Activated CD8-positive, alpha-beta T cell treated with anti-CD3 and anti-CD28 coated beads, Interleukin-2, amount 10 ng/mL, durations not matched to agents 7 days and 5 days (primary cell): ENCODE results near the gene GNG4. TPM values are rescaled to one million over a fixed set of nuclear protein-coding genes. Genes with fewer than 3 reads are reported as not detected.

ENCODE experiments used
- ATAC-seq: fragments of 150-1000 bp; cut with Tn5 transposase; one replicate; pipeline ENCODE4 v1.10.0; 2021; ENCODE audit warnings: moderate library complexity
- CTCF ChIA-PET: fragments of 350-600 bp; sonication (Branson Sonifier 250); formaldehyde crosslinking; loops from one replicate; lab custom pipeline; 2021; ENCODE audit warnings: antibody characterized with exemption; lab: Charles Lee
- POLR2A ChIA-PET: fragments of 350-600 bp; sonication (Branson Sonifier 250); formaldehyde crosslinking; loops from one replicate; lab custom pipeline; 2021; ENCODE audit warnings: antibody characterized with exemption; lab: Charles Lee
- DNase-seq: peaks from one replicate; pipeline ENCODE4 v3.0.0-alpha.2; 2020
- H3K27ac Mint-ChIP-seq: one replicate; pipeline ENCODE4 v1.8.0; 2021; ENCODE audit warnings: mild to moderate bottlenecking, mixed read lengths
- H3K27me3 Mint-ChIP-seq: one replicate; pipeline ENCODE4 v1.8.0; 2021; ENCODE audit warnings: low read depth, mixed read lengths
- H3K36me3 Mint-ChIP-seq: one replicate; pipeline ENCODE4 v1.8.0; 2021; ENCODE audit warnings: low read depth, mixed read lengths
- H3K4me1 Mint-ChIP-seq: one replicate; pipeline ENCODE4 v1.8.0; 2021; ENCODE audit warnings: low read depth, mixed read lengths
- H3K4me3 Mint-ChIP-seq: one replicate; pipeline ENCODE4 v1.8.0; 2021; ENCODE audit warnings: mild to moderate bottlenecking, mixed read lengths
- H3K9me3 Mint-ChIP-seq: one replicate; pipeline ENCODE4 v1.8.0; 2022; ENCODE audit warnings: mixed read lengths; ENCODE audit not compliant: insufficient read depth
- total RNA-seq, 2 experiments: library from RNA; stranded (reverse); gene quantifications; one replicate each; pipeline ENCODE4 v1.2.3, GENCODE V29; 2021

GNG4 gene
- total RNA-seq, 2 experiments from 2014 or later = 0.23 TPM; not detected in 1

GRCh38 chr1:235617808-235618207, 31.8 kb downstream of the GNG4 start:
- Mint-ChIP-seq H3K4me1 (no peaks in the 10 kb centered on the region), H3K27ac (no peak overlapping the region), H3K9me3 (no peaks in the 10 kb centered on the region), H3K36me3 (no peaks in the 10 kb centered on the region), H3K4me3 (no peak overlapping the region), H3K27me3 (peaks cover 6% of the 10 kb centered on the region)
- ChIA-PET POLR2A (no interaction called here), CTCF (no interaction called here)
- ATAC-seq (no peak), DNase-seq (no peak)

GRCh38 chr1:235617140-235617539, 32.4 kb downstream of the GNG4 start:
- ATAC-seq (no peak), DNase-seq (no peak)
- Mint-ChIP-seq H3K9me3 (no peaks in the 10 kb centered on the region), H3K4me3 (no peak overlapping the region), H3K27ac (no peak overlapping the region), H3K27me3 (peaks cover 5% of the 10 kb centered on the region), H3K4me1 (no peaks in the 10 kb centered on the region), H3K36me3 (no peaks in the 10 kb centered on the region)
- POLR2A ChIA-PET = no interaction called here
- CTCF ChIA-PET = no interaction called here

GRCh38 chr1:235614442-235614954, 35.1 kb downstream of the GNG4 start:
- Mint-ChIP-seq H3K36me3 (no peaks in the 10 kb centered on the region), H3K4me3 (no peak overlapping the region), H3K27ac (no peak overlapping the region), H3K9me3 (no peaks in the 10 kb centered on the region), H3K4me1 (no peaks in the 10 kb centered on the region), H3K27me3 (peaks cover 4% of the 10 kb centered on the region)
- POLR2A ChIA-PET = no interaction called here
- CTCF ChIA-PET = interaction anchor here (1.5 to 2.7 kb wide), 3 partner anchors 11 to 16 kb away, joined by 3 to 14 read pairs (median 5); no protein-coding TSS in a partner anchor
- ATAC-seq (no peak), DNase-seq (no peak)

DNA sequence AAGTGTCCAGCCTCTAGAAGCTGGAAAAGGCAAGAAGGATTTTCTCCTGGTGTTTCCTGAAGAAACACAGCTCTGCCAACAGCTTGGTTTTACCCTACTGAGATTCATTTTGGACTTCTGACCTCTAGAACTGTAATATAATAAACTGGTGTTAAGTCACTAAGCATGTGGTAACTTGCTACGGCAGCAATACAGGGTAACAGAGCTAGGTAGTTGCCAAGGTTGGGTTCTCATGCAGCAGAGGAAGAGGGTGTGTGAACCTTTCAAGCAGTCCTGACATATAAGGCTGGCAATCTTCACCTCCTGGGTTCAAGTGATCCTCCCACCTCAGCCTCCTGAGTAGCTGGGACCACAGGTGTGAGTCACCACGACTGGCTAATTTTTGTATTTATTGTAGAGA, 36.0 kb downstream of the GNG4 start:
- no peaks in the 10 kb centered on the region for H3K9me3 Mint-ChIP-seq
- ChIA-PET POLR2A (interaction anchor here (0.5 kb wide), 1 partner anchor 255 kb away, joined by 4 read pairs; no protein-coding TSS in a partner anchor), CTCF (interaction anchor here (1.9 to 2.7 kb wide), 2 partner anchors 13 to 15 kb away, joined by 5 to 14 read pairs; no protein-coding TSS in a partner anchor)
- H3K4me1 Mint-ChIP-seq = no peaks in the 10 kb centered on the region
- no peak overlapping the region for H3K27ac Mint-ChIP-seq
- no peak overlapping the region for H3K4me3 Mint-ChIP-seq
- no peak for ATAC-seq
- no peaks in the 10 kb centered on the region for H3K36me3 Mint-ChIP-seq
- H3K27me3 Mint-ChIP-seq = peaks cover 4% of the 10 kb centered on the region
- no peak for DNase-seq

DNA sequence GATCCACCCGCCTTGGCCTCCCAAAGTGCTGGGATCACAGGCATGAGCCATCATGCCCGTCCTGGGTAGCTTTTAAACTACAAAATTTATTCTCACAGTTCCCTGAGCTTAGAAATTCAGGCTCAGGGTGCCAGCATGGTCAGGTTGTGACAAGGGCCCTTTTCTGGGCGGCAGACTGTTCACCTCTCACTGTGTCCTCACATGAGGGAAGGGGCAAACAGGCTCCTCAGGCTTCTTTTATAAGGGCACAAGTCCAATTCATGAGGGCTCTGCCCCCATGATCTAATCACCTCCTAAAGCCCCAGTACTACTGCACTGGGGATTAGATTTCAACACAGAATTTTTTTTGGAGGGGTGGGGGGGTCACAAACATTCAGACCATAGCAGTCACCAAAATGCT, 36.8 kb downstream of the GNG4 start:
- ATAC-seq (no peak), DNase-seq (no peak)
- H3K4me3 Mint-ChIP-seq = no peak overlapping the region
- no peak overlapping the region for H3K27ac Mint-ChIP-seq
- H3K36me3 Mint-ChIP-seq = no peaks in the 10 kb centered on the region
- H3K4me1 Mint-ChIP-seq = no peaks in the 10 kb centered on the region
- H3K27me3 Mint-ChIP-seq = peaks cover 3% of the 10 kb centered on the region
- ChIA-PET CTCF (interaction anchor here (1.0 to 2.7 kb wide), 2 partner anchors 12 kb away, joined by 4 to 14 read pairs; no protein-coding TSS in a partner anchor), POLR2A (no interaction called here)
- no peaks in the 10 kb centered on the region for H3K9me3 Mint-ChIP-seq

DNA sequence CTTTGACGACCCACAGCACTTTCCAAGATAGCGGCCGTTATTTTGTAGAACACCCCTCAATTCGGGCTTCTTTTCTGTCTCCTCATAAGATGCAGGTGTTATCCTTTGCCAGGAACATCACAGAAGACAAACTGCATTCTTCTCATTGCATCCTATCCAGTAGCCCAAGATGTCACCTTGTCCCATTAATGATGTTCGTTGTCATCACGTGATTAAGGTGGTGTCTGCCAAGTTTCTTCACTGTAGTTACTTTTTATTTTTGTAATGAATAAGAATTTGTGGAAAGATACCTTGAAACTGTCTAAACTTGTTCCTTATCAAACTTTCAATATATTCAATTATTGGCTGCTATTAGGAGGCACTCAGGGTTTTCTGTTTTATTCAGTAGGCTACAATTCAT, 39.4 kb downstream of the GNG4 start:
- Mint-ChIP-seq H3K9me3 (no peaks in the 10 kb centered on the region), H3K4me1 (no peaks in the 10 kb centered on the region), H3K27me3 (peaks cover 3% of the 10 kb centered on the region), H3K36me3 (no peaks in the 10 kb centered on the region), H3K27ac (no peak overlapping the region), H3K4me3 (no peak overlapping the region)
- POLR2A ChIA-PET = no interaction called here
- CTCF ChIA-PET = interaction anchor here (1.7 kb wide), 1 partner anchor 9 kb away, joined by 5 read pairs; no protein-coding TSS in a partner anchor
- ATAC-seq (no peak), DNase-seq (no peak)

DNA sequence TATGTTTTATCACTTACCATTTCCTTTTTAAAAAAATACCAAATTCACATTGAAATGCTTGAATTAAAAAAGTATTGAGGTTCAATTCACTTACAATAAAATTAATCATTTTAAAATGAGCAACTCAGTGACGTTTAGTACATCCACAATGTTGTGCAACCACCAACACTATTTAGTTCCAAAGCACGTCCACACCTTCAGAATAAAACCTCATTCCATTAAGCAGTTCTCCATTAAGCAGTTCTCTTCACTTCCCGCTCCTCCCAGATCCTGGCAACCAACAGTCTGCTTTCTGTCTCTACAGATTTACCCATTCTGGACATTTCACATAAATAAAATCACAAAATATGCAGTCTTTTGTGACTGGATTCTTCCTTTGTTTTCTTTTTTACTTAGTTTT, 41.3 kb downstream of the GNG4 start:
- no peak for DNase-seq
- CTCF ChIA-PET = no interaction called here
- Mint-ChIP-seq H3K4me3 (no peak overlapping the region), H3K36me3 (no peaks in the 10 kb centered on the region), H3K9me3 (no peaks in the 10 kb centered on the region), H3K27ac (no peak overlapping the region), H3K27me3 (no peaks in the 10 kb centered on the region), H3K4me1 (no peaks in the 10 kb centered on the region)
- POLR2A ChIA-PET = no interaction called here
- no peak for ATAC-seq

DNA sequence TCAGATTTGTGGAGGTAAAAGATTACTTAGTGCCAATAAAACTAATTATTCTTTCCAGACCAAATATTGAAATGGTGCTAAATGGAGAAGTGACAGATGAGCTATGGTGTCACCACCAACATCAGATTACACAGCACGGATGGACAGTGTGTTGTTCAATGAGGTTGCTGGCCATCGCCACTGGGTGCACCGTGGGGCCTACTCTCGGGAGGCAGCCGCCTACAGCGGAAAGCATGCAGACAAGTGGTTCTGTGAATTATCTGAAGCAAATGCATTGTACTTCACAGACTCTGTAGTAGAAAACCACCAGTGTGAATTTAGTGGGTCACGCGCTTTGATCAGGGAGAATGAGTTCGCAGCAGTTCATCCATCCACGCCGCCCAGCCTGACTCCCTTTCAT, 42.3 kb downstream of the GNG4 start:
- Mint-ChIP-seq H3K36me3 (no peaks in the 10 kb centered on the region), H3K27me3 (no peaks in the 10 kb centered on the region), H3K4me3 (no peak overlapping the region), H3K4me1 (no peaks in the 10 kb centered on the region), H3K27ac (no peak overlapping the region), H3K9me3 (no peaks in the 10 kb centered on the region)
- CTCF ChIA-PET = interaction anchor here (1.3 kb wide), 1 partner anchor 9 kb away, joined by 7 read pairs; no protein-coding TSS in a partner anchor
- DNase-seq (no peak), ATAC-seq (no peak)
- POLR2A ChIA-PET = interaction anchor here (0.6 kb wide), 1 partner anchor 204 kb away, joined by 3 read pairs; no protein-coding TSS in a partner anchor

DNA sequence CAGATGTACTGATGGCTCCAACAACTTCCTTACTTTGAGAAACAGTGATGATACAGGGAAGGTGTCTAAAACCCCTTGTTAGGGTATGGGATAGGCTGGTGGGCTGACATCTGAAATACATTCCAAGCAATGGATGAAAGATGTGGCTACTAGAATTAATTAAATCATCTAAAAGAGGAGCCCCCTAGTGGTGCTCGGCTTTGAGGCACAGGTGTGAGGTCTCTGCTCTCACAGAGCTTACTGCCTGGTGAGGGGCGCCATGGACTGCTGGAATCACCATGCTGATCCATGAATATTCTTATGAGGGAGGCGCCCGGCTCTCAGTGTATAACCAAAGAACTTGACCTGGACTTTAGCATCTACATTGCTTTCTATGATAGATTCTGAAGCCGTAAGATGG, 48.5 kb downstream of the GNG4 start:
- Mint-ChIP-seq H3K36me3 (no peaks in the 10 kb centered on the region), H3K27me3 (no peaks in the 10 kb centered on the region), H3K27ac (no peak overlapping the region), H3K4me3 (no peak overlapping the region), H3K4me1 (no peaks in the 10 kb centered on the region), H3K9me3 (no peaks in the 10 kb centered on the region)
- DNase-seq (peak; percentile 40), ATAC-seq (no peak)
- CTCF ChIA-PET = interaction anchor here (0.5 to 3.2 kb wide), 24 partner anchors 8 to 371 kb away, joined by 3 to 16 read pairs (median 4); partner anchors contain the start of genes B3GALNT2 and GNG4
- POLR2A ChIA-PET = interaction anchor here (0.6 kb wide), 1 partner anchor 226 kb away, joined by 3 read pairs; no protein-coding TSS in a partner anchor

GRCh38 chr1:235599536-235599935, 50.0 kb downstream of the GNG4 start:
- no peak for DNase-seq
- Mint-ChIP-seq H3K4me1 (no peaks in the 10 kb centered on the region), H3K27ac (no peak overlapping the region), H3K27me3 (no peaks in the 10 kb centered on the region), H3K9me3 (no peaks in the 10 kb centered on the region), H3K4me3 (no peak overlapping the region), H3K36me3 (no peaks in the 10 kb centered on the region)
- ATAC-seq = no peak
- POLR2A ChIA-PET = interaction anchor here (1.0 kb wide), 1 partner anchor 30 kb away, joined by 3 read pairs; no protein-coding TSS in a partner anchor
- CTCF ChIA-PET = interaction anchor here (1.1 to 2.9 kb wide), 8 partner anchors 10 to 372 kb away, joined by 3 to 16 read pairs (median 4); partner anchors contain the start of gene B3GALNT2

DNA sequence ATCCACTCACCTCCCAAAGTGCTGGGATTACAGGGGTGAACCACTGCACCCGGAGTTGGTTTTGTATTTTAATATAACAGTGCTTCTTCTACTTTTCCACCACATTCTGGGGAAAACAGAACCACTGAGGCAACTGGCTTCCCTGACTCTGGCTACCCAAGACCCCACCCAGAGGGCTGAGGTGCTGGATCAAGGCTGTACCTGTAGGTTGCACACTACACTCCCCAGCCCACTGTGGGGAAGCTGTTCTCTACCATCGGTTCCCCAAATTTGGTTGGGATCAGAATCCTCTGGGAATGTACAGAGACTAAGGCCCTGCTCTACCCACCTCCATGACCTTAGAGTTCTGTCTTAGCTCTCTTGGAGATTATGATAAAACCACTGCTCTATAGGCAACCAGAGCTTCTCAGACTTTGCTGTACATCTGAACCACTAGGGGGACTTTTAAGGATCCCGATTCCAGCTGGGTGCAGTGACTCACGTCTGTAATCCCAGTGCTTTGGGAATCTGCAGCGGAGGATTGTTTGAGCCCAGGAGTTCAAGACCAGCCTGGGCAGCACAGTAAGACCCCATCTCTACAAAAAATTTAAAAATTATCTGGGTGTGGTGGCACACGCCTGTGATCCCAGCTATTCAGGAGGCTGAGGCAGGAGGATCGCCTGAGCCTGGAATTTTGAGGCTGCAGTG, 51.6 kb downstream of the GNG4 start:
- H3K27ac Mint-ChIP-seq = no peak overlapping the region
- ATAC-seq (no peak), DNase-seq (no peak)
- no peaks in the 10 kb centered on the region for H3K36me3 Mint-ChIP-seq
- ChIA-PET CTCF (interaction anchor here (1.1 to 2.3 kb wide), 9 partner anchors 9 to 374 kb away, joined by 3 to 8 read pairs (median 5); no protein-coding TSS in a partner anchor), POLR2A (no interaction called here)
- peaks cover 8% of the 10 kb centered on the region for H3K27me3 Mint-ChIP-seq
- H3K9me3 Mint-ChIP-seq = no peaks in the 10 kb centered on the region
- peaks cover 10% of the 10 kb centered on the region for H3K4me1 Mint-ChIP-seq
- no peak overlapping the region for H3K4me3 Mint-ChIP-seq

DNA sequence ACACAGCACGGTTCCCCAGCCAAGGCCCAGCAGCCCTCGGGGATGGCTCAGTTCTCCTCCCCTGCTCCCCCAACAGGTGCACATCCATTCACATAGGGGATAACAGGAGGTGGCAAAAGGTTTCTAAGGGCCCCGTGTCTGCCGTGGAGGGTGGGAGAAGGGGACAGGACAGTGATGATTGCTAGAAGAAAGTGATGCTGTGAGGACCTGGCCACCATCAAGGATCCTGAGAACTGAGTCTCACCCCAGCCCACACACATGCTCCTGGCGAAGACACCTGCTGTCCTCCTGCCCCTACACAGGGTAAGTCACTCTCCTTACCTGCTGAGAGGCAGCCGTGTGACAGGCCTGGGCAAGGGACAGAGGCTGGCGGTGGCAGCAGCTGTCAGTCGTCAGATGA, 54.5 kb downstream of the GNG4 start:
- Mint-ChIP-seq H3K9me3 (peaks cover 3% of the 10 kb centered on the region), H3K27me3 (peaks cover 21% of the 10 kb centered on the region), H3K27ac (no peak overlapping the region), H3K36me3 (peaks cover 2% of the 10 kb centered on the region), H3K4me1 (peaks cover 10% of the 10 kb centered on the region), H3K4me3 (no peak overlapping the region)
- ChIA-PET CTCF (no interaction called here), POLR2A (no interaction called here)
- ATAC-seq (no peak), DNase-seq (no peak)
